Dendritic cell treated with granulocyte-macrophage colony-stimulating factor and Interleukin-4, amounts not matched to agents 40 ng/mL and 50 ng/mL, for 4 days (primary cell): ENCODE data around the gene CHST11.
"Not testable (repeated sequence)": the region's sequence is repeated elsewhere in the genome, so short reads cannot be mapped to it uniquely, and the experiment has no call there.

Experiments
- H3K27ac Mint-ChIP-seq: one replicate; pipeline ENCODE4 v1.8.0; 2022; ENCODE audit warnings: mild to moderate bottlenecking, mixed read lengths
- H3K27me3 Mint-ChIP-seq: one replicate; pipeline ENCODE4 v1.8.0; 2022; ENCODE audit warnings: mild to moderate bottlenecking, mixed read lengths
- H3K36me3 Mint-ChIP-seq: one replicate; pipeline ENCODE4 v1.8.0; 2022; ENCODE audit warnings: low read depth, mixed read lengths
- H3K4me1 Mint-ChIP-seq: one replicate; pipeline ENCODE4 v1.8.0; 2022; ENCODE audit warnings: low read depth, mixed read lengths
- H3K4me3 Mint-ChIP-seq: one replicate; pipeline ENCODE4 v1.8.0; 2022; ENCODE audit warnings: mild to moderate bottlenecking, moderate library complexity, mixed read lengths
- H3K9me3 Mint-ChIP-seq: one replicate; pipeline ENCODE4 v1.8.0; 2022; ENCODE audit warnings: mixed read lengths
- intact Hi-C: fragments of 100-400 bp; cut with micrococcal nuclease; formaldehyde crosslinking; loops from one replicate; pipeline ENCODE4 v1.15.0; 2022

CHST11 gene

GRCh38 chr12:104515899-104516298 lies 59.2 kb downstream of the CHST11 start:
- Mint-ChIP-seq H3K4me1 (peaks cover 79% of the 10 kb centered on the region), H3K4me3 (no peak overlapping the region), H3K27ac (no peak overlapping the region), H3K27me3 (no peaks in the 10 kb centered on the region), H3K36me3 (peaks cover 32% of the 10 kb centered on the region), H3K9me3 (no peaks in the 10 kb centered on the region)
- intact Hi-C loops, result no loop called here

DNA sequence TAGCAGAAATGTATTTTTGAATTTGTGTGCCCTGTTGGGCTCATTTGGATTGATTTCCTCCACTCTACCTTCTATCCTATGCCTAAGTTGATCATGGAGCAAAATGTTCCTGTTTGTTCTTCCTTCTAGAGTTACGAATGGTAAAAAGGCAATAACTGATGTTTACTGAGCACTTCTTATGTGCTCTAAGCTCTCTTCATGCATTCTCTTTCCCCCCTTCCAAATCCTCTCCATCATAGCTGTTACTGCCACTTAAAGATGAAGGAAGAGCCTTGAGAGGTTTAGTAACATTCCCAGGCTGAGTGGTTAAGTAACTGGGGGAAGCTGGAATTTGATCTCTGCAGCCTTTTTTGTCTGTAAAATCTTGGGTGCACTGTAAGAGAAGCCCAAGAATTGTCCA lies 60.1 kb downstream of the CHST11 start:
- Mint-ChIP-seq H3K27ac (no peak overlapping the region), H3K36me3 (peaks cover 40% of the 10 kb centered on the region), H3K27me3 (no peaks in the 10 kb centered on the region), H3K9me3 (no peaks in the 10 kb centered on the region), H3K4me3 (no peak overlapping the region), H3K4me1 (peaks cover 80% of the 10 kb centered on the region)
- intact Hi-C loops, result no loop called here

GRCh38 chr12:104517880-104518279 lies 61.1 kb downstream of the CHST11 start:
- intact Hi-C loops, result no loop called here
- no peaks in the 10 kb centered on the region for H3K9me3 Mint-ChIP-seq
- peaks cover 34% of the 10 kb centered on the region for H3K36me3 Mint-ChIP-seq
- H3K4me1 Mint-ChIP-seq, result peaks cover 83% of the 10 kb centered on the region
- H3K27me3 Mint-ChIP-seq, result no peaks in the 10 kb centered on the region
- no peak overlapping the region for H3K27ac Mint-ChIP-seq
- H3K4me3 Mint-ChIP-seq, result no peak overlapping the region

- Mint-ChIP-seq H3K9me3 (no peaks in the 10 kb centered on the region), H3K27ac (peak overlapping the region; percentile 55), H3K36me3 (peaks cover 26% of the 10 kb centered on the region), H3K4me3 (no peak overlapping the region), H3K4me1 (peaks cover 87% of the 10 kb centered on the region), H3K27me3 (no peaks in the 10 kb centered on the region)
- intact Hi-C loops, result no loop called here
Observed at GRCh38 chr12:104519190-104520019, 62.7 kb downstream of the CHST11 start.

- peaks cover 26% of the 10 kb centered on the region for H3K36me3 Mint-ChIP-seq
- H3K4me3 Mint-ChIP-seq, result no peak overlapping the region
- peaks cover 84% of the 10 kb centered on the region for H3K4me1 Mint-ChIP-seq
- H3K27me3 Mint-ChIP-seq, result no peaks in the 10 kb centered on the region
- intact Hi-C loops, result no loop called here
- no peaks in the 10 kb centered on the region for H3K9me3 Mint-ChIP-seq
- peak overlapping the region; percentile 55 for H3K27ac Mint-ChIP-seq
Observed at GRCh38 chr12:104520242-104520900, 63.6 kb downstream of the CHST11 start.

DNA sequence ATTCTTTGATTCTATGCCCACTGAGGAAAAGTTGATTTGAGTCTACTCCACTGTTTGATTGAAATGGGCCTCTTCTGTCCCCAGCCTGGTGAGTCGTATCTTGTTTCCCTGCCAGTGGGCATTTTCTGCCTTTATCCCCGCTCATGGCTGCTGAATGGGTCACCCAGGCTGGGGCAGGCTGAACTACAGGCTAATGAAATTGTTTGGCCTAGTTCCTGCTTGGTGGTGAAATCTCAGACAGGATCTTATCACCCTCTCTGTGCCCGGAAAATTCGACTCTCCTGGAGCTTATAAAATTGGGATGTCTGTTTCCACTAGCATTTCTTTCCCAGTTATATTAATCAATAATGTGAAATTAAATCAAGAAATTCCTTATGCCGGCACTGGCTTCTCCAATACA lies 65.0 kb downstream of the CHST11 start:
- Mint-ChIP-seq H3K4me3 (no peak overlapping the region), H3K36me3 (peaks cover 31% of the 10 kb centered on the region), H3K27me3 (no peaks in the 10 kb centered on the region), H3K27ac (peak overlapping the region; percentile 82), H3K4me1 (peaks cover 78% of the 10 kb centered on the region), H3K9me3 (peaks cover under 1% of the 10 kb centered on the region)
- intact Hi-C loops, result no loop called here

GRCh38 chr12:104522985-104523722 lies 66.4 kb downstream of the CHST11 start:
- Mint-ChIP-seq H3K27me3 (no peaks in the 10 kb centered on the region), H3K27ac (peak overlapping the region; percentile 82), H3K4me1 (peaks cover 70% of the 10 kb centered on the region), H3K36me3 (peaks cover 36% of the 10 kb centered on the region), H3K4me3 (no peak overlapping the region), H3K9me3 (peaks cover 13% of the 10 kb centered on the region)
- intact Hi-C loops, result no loop called here

DNA sequence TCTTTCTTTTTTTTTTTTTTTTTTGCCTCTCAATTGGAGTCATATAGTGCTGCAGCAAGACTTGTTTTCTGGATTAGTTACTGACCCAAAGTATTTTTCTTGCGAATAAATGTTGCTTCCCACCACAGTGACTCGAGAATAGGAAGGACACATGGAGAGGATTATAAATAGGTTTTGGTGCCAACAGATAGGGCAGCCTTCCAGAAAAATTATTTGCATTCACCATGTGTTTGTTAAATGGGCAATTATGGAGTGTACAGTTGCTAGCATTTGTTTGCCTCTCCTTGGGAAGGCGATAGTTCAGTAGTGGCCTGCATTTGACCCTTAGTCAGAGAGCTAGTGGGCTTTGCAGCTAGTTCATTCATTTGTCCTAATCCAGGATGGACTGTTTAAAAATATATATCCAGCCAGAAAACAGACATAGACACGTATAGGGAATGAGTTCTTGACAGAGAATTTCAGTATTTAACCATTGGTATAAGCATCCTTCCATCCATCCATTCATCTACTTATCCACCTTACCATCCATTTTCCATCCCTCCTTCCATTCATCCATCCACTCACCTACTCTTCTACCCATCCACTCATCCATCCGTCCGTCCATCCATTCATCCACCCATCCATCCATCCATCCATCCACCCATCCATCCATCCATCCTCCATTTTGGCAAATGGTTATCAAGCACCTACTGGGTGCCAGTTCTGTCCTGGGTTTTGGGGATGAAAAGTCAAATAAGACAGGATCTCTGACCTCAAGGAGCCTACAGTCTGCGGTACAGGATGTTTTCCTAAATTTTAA lies 67.5 kb downstream of the CHST11 start:
- Mint-ChIP-seq H3K27ac (peak overlapping the region; percentile 82), H3K4me3 (peak overlapping the region; percentile 13)
- intact Hi-C loops, result no loop called here

GRCh38 chr12:104526320-104526719 lies 69.6 kb downstream of the CHST11 start:
- H3K36me3 Mint-ChIP-seq, result peaks cover 61% of the 10 kb centered on the region
- intact Hi-C loops, result no loop called here
- H3K4me3 Mint-ChIP-seq, result no peak overlapping the region
- no peaks in the 10 kb centered on the region for H3K27me3 Mint-ChIP-seq
- H3K4me1 Mint-ChIP-seq, result peaks cover 66% of the 10 kb centered on the region
- peaks cover 25% of the 10 kb centered on the region for H3K9me3 Mint-ChIP-seq
- H3K27ac Mint-ChIP-seq, result no peak overlapping the region

More for the DNA sequence above, 67.5 kb downstream of the CHST11 start:
- H3K4me1 Mint-ChIP-seq, result peaks cover 70% of the 10 kb centered on the region
- peaks cover 19% of the 10 kb centered on the region for H3K9me3 Mint-ChIP-seq
- H3K36me3 Mint-ChIP-seq, result peaks cover 45% of the 10 kb centered on the region
- H3K27me3 Mint-ChIP-seq, result no peaks in the 10 kb centered on the region

DNA sequence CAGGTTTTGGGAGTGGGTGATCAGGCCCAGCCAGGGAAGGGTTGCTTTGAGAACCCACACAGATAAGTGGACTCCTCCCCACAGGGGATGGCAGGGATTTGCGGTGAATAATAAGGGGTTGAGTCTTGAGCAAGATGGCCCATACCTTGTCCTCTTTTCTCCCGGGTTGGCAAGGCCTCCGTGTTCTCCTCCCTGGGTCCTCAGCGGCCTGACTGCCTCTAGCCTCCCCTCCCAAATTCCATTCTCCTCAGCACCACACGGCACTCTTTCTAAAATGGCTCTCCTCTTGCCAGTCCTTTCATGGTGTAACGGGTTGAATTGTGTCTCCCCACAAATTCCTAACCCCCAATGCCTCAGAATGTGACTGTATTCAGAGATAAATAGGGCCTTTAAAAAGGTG lies 70.0 kb downstream of the CHST11 start:
- H3K4me1 Mint-ChIP-seq, result peaks cover 66% of the 10 kb centered on the region
- no peak overlapping the region for H3K27ac Mint-ChIP-seq
- H3K36me3 Mint-ChIP-seq, result peaks cover 61% of the 10 kb centered on the region
- H3K4me3 Mint-ChIP-seq, result no peak overlapping the region
- intact Hi-C loops, result no loop called here
- H3K27me3 Mint-ChIP-seq, result no peaks in the 10 kb centered on the region
- peaks cover 25% of the 10 kb centered on the region for H3K9me3 Mint-ChIP-seq

DNA sequence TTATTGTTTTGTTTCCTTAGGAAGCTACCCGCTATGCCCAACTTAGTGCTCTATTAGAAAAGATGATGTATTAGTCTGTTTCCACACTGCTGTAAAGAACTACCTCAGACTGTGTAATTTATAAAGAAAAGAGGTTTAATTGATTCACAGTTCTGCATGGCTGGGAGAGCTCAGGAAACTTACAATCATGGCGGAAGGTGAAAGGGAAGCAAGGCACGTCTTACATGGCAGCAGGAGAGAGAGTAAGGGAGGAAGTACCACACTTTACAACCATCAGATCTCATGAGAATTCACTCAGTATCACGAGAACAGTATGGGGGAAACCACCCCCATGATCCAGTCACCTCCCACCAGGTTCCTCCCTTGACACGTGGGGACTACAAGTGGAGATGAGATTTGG lies 70.9 kb downstream of the CHST11 start:
- intact Hi-C loops, H3K27ac Mint-ChIP-seq, H3K4me3 Mint-ChIP-seq, H3K27me3 Mint-ChIP-seq: not testable (repeated sequence)
- H3K36me3 Mint-ChIP-seq, result peaks cover 69% of the 10 kb centered on the region
- H3K4me1 Mint-ChIP-seq, result peaks cover 68% of the 10 kb centered on the region
- peaks cover 25% of the 10 kb centered on the region for H3K9me3 Mint-ChIP-seq

GRCh38 chr12:104529130-104529874 lies 72.6 kb downstream of the CHST11 start:
- H3K4me1 Mint-ChIP-seq, result peaks cover 68% of the 10 kb centered on the region
- H3K27ac Mint-ChIP-seq, result no peak overlapping the region
- H3K4me3 Mint-ChIP-seq, result no peak overlapping the region
- no peaks in the 10 kb centered on the region for H3K27me3 Mint-ChIP-seq
- H3K36me3 Mint-ChIP-seq, result peaks cover 69% of the 10 kb centered on the region
- intact Hi-C loops, result no loop called here
- H3K9me3 Mint-ChIP-seq, result peaks cover 25% of the 10 kb centered on the region

- Mint-ChIP-seq H3K4me1 (peaks cover 74% of the 10 kb centered on the region), H3K27ac (no peak overlapping the region), H3K4me3 (no peak overlapping the region), H3K36me3 (peaks cover 66% of the 10 kb centered on the region), H3K9me3 (peaks cover 16% of the 10 kb centered on the region), H3K27me3 (no peaks in the 10 kb centered on the region)
- intact Hi-C loops, result no loop called here
Observed at GRCh38 chr12:104532636-104533035, 75.9 kb downstream of the CHST11 start.
